ENCODE results near the gene SLC7A6. TPM values are rescaled to one million over a fixed set of nuclear protein-coding genes. Genes with fewer than 3 reads are reported as not detected.

Gene SLC7A6
- total RNA-seq, 1 experiment from 2014 or later: 28.5 TPM

GRCh38 chr16:68230956-68231355, 33.4 kb upstream of the SLC7A6 start:
- Histone ChIP-seq H3K4me3 (replicated peaks in 1 of 2; ENCODE audit: low read depth in 1 of 2, low read length in 2 of 2) (no peak overlapping the region), H3K27ac (ENCODE audit: low read depth, low read length) (no peak overlapping the region), H3K4me2 (ENCODE audit: low read length) (no peak overlapping the region), H3K79me2 (ENCODE audit: insufficient read depth, low read length) (peaks cover 39% of the 10 kb centered on the region), H3K4me1 (ENCODE audit: control insufficient read depth in 1 of 2, insufficient read depth in 2 of 2, low read length in 2 of 2) (peaks cover 19% of the 10 kb centered on the region in 2 experiments), H3K9me3 (ENCODE audit: control insufficient read depth in 1 of 2, insufficient read depth in 1 of 2, low read depth in 1 of 2, low read length in 2 of 2) (no peaks in the 10 kb centered on the region), H3K9ac (ENCODE audit: low read length) (no peak overlapping the region), H3K9me2 (ENCODE audit: insufficient read depth) (no peaks in the 10 kb centered on the region), H3K27me3 (ENCODE audit: insufficient read depth, low read length) (no peaks in the 10 kb centered on the region), H2AFZ (ENCODE audit: low read depth, low read length, poor library complexity, severe bottlenecking) (no peak overlapping the region), H4K20me1 (ENCODE audit: insufficient read depth) (peaks cover 4% of the 10 kb centered on the region; the same call in 1 of the 2 replicates), H3K36me3 (ENCODE audit: control insufficient read depth in 1 of 2, insufficient read depth in 2 of 2, low read length in 2 of 2) (peaks cover 18 to 51% of the 10 kb centered on the region in 2 experiments; a peak in 3 of 4 replicates)
- ChIA-PET POLR2A (no interaction called here), CTCF (no interaction called here), RAD21 (ENCODE audit: low non-redundant PET in 1 of 2, low total read pairs in 2 of 2, uncharacterized antibody in 2 of 2, unreplicated experiment in 2 of 2) (no interaction called here)
- intact Hi-C loops (cut with micrococcal nuclease): loop anchor here (10.0 kb wide), 1 partner anchor 706 kb away; the partner anchor contains the start of gene RIPOR1
- no peak for ATAC-seq
- no TSS peak for BruUV-seq (replicated peaks)
- TF ChIP-seq CEBPB (IDR thresholded peaks at IDR 0.05; ENCODE audit: low read depth) (no peak), POLR2AphosphoS5 (IDR thresholded peaks at IDR 0.05; ENCODE audit: low read depth, low read length) (no peak), EZH2phosphoT487 (IDR thresholded peaks at IDR 0.05; ENCODE audit: borderline replicate concordance) (no peak)
- DNase-seq (ENCODE audit: low read depth, low spot score): no peak

DNA sequence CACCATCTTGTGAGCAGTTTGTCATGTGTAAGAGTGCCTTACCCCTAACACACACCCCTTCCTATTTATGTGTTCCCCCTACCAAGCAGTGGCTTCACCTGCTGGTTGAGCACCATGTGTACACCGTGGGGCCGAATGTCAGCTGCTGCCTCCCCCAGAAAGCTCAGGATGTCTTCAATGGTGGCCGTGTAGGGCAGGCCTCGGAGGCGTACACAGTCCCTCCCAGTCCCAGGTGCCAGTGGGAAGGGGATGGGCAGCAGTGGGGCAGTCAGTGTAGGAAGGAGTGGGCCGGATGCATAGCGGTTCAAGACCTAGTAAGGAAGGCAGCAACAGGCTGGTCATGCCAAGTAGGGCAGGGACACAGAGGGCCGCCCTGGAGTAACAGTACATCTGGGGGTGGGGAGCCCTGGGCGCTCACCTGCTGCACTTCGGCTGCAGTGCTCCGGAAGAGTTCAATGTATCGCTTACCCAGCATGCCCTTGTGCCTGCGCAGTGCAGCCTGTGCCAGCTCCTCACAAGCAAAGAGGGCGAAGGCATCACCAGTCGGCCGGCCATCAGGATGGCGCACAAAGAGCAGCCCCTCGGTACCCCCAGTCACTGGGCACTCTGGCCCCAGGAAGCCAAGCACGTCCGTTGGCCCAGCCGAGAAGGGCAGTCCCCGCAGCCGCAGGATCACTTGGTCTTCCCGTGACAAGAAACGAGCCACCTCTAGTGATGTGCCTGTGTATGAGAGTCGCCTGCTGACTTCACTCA, 32.8 kb upstream of the SLC7A6 start:
- no peak overlapping the region for H2AFZ ChIP-seq (ENCODE audit: low read depth, low read length, poor library complexity, severe bottlenecking)
- RAD21 ChIA-PET (ENCODE audit: low non-redundant PET in 1 of 2, low total read pairs in 2 of 2, uncharacterized antibody in 2 of 2, unreplicated experiment in 2 of 2): no interaction called here
- no TSS peak for BruUV-seq (replicated peaks)
- POLR2A ChIA-PET: no interaction called here
- intact Hi-C loops (cut with micrococcal nuclease): loop anchor here (10.0 kb wide), 1 partner anchor 707 kb away; the partner anchor contains the start of gene RIPOR1
- no peak overlapping the region for H3K4me3 ChIP-seq (replicated peaks in 1 of 2; ENCODE audit: low read depth in 1 of 2, low read length in 2 of 2)
- DNase-seq (ENCODE audit: low read depth, low spot score) (no peak), ATAC-seq (no peak)
- peaks cover 18 to 51% of the 10 kb centered on the region in 2 experiments; a peak in 3 of 4 replicates for H3K36me3 ChIP-seq (ENCODE audit: control insufficient read depth in 1 of 2, insufficient read depth in 2 of 2, low read length in 2 of 2)
- peaks cover 19 to 24% of the 10 kb centered on the region in 2 experiments for H3K4me1 ChIP-seq (ENCODE audit: control insufficient read depth in 1 of 2, insufficient read depth in 2 of 2, low read length in 2 of 2)
- peaks cover 4% of the 10 kb centered on the region; the same call in 1 of the 2 replicates for H4K20me1 ChIP-seq (ENCODE audit: insufficient read depth)
- no peaks in the 10 kb centered on the region for H3K9me3 ChIP-seq (ENCODE audit: control insufficient read depth in 1 of 2, insufficient read depth in 1 of 2, low read depth in 1 of 2, low read length in 2 of 2)
- no peaks in the 10 kb centered on the region for H3K27me3 ChIP-seq (ENCODE audit: insufficient read depth, low read length)
- CTCF ChIA-PET: no interaction called here
- TF ChIP-seq TCF7L2 (IDR thresholded peaks at IDR 0.05; ENCODE audit: borderline replicate concordance, extremely low read depth, insufficient read depth, insufficient read length) (no peak), ELF1 (IDR thresholded peaks at IDR 0.05; ENCODE audit: borderline replicate concordance, low read depth) (no peak), MAX (IDR thresholded peaks at IDR 0.05) (no peak), CEBPB (IDR thresholded peaks at IDR 0.05; ENCODE audit: low read depth) (no peak), YY1 (IDR thresholded peaks at IDR 0.05; ENCODE audit: extremely low read depth, insufficient replicate concordance, low read depth, low read length) (no peak), RAD21 (IDR thresholded peaks at IDR 0.05; ENCODE audit: low read depth) (no peak), ZNF274 (IDR thresholded peaks at IDR 0.05; ENCODE audit: low read depth, low read length) (no peak), SIN3A (IDR thresholded peaks at IDR 0.05; ENCODE audit: low read depth) (no peak), ZBTB33 (IDR thresholded peaks at IDR 0.05; ENCODE audit: extremely low read depth, insufficient replicate concordance, low read length) (no peak)
- TF ChIP-seq, protein P1, sequence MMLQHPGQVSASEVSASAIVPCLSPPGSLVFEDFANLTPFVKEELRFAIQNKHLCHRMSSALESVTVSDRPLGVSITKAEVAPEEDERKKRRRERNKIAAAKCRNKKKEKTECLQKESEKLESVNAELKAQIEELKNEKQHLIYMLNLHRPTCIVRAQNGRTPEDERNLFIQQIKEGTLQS (IDR thresholded peaks at IDR 0.05): no peak
- peaks cover 43% of the 10 kb centered on the region for H3K79me2 ChIP-seq (ENCODE audit: insufficient read depth, low read length)
- H3K4me2 ChIP-seq (ENCODE audit: low read length): no peak overlapping the region
- no peak overlapping the region for H3K9ac ChIP-seq (ENCODE audit: low read length)
- H3K9me2 ChIP-seq (ENCODE audit: insufficient read depth): no peaks in the 10 kb centered on the region
- no peak overlapping the region for H3K27ac ChIP-seq (ENCODE audit: low read depth, low read length)

Measured in HCT116 (cell line).